Measurements from ENCODE around the gene COL25A1.

Gene COL25A1

GRCh38 chr4:109012286-109012880, 290.1 kb downstream of the COL25A1 start:
- Histone ChIP-seq H3K4me3 (no peak overlapping the region), H3K27ac (no peak overlapping the region)
- TF ChIP-seq CTCF (IDR thresholded peaks at IDR 0.05): no peak
- no peak for DNase-seq (ENCODE audit: low spot score)

GRCh38 chr4:109011241-109012026, 291.0 kb downstream of the COL25A1 start:
- no peak overlapping the region for H3K4me3 ChIP-seq
- H3K27ac ChIP-seq: no peak overlapping the region
- TF ChIP-seq CTCF (IDR thresholded peaks at IDR 0.05): no peak
- DNase-seq (ENCODE audit: low spot score): no peak

GRCh38 chr4:109010521-109010920, 291.9 kb downstream of the COL25A1 start:
- no peak overlapping the region for H3K4me3 ChIP-seq
- no peak for DNase-seq (ENCODE audit: low spot score)
- TF ChIP-seq CTCF (IDR thresholded peaks at IDR 0.05): no peak
- no peak overlapping the region for H3K27ac ChIP-seq

- H3K27ac ChIP-seq: no peak overlapping the region
- no peak for DNase-seq (ENCODE audit: low spot score)
- no peak for TF ChIP-seq CTCF (IDR thresholded peaks at IDR 0.05)
- no peak overlapping the region for H3K4me3 ChIP-seq
Observed at GRCh38 chr4:109009909-109010308, 292.5 kb downstream of the COL25A1 start.

GRCh38 chr4:109007976-109008375, 294.5 kb downstream of the COL25A1 start:
- Histone ChIP-seq H3K4me3 (no peak overlapping the region), H3K27ac (no peak overlapping the region)
- TF ChIP-seq CTCF (IDR thresholded peaks at IDR 0.05): no peak
- DNase-seq (ENCODE audit: low spot score): no peak

- no peak for DNase-seq (ENCODE audit: low spot score)
- TF ChIP-seq CTCF (IDR thresholded peaks at IDR 0.05): no peak
- Histone ChIP-seq H3K4me3 (no peak overlapping the region), H3K27ac (no peak overlapping the region)
Observed at GRCh38 chr4:109005523-109005922, 296.9 kb downstream of the COL25A1 start.

- TF ChIP-seq CTCF (IDR thresholded peaks at IDR 0.05): no peak
- DNase-seq (ENCODE audit: low spot score): no peak
- Histone ChIP-seq H3K4me3 (no peak overlapping the region), H3K27ac (no peak overlapping the region)
Observed at GRCh38 chr4:109004418-109004817, 298.0 kb downstream of the COL25A1 start.

Data from coronary artery (tissue), 2 donors.